T-helper 2 cell treated with Interferon-gamma antibody and Interleukin-4, amounts not matched to agents 5 μg/mL and 100 μg/mL, for 36 hours (primary cell): ENCODE data around the gene KLHL33.

Source experiments
- DNase-seq: peaks from one replicate; pipeline ENCODE4 v3.0.0; 2021; ENCODE audit warnings: low spot score
- H3K27ac Mint-ChIP-seq: one replicate; pipeline ENCODE4 v1.8.0; 2021; ENCODE audit warnings: mild to moderate bottlenecking, mixed read lengths
- H3K27me3 Mint-ChIP-seq: one replicate; pipeline ENCODE4 v1.8.0; 2021; ENCODE audit warnings: low read depth, mixed read lengths
- H3K36me3 Mint-ChIP-seq: one replicate; pipeline ENCODE4 v1.8.0; 2021; ENCODE audit warnings: low read depth, mixed read lengths
- H3K4me1 Mint-ChIP-seq: one replicate; pipeline ENCODE4 v1.8.0; 2021; ENCODE audit warnings: low read depth, mixed read lengths
- H3K4me3 Mint-ChIP-seq: one replicate; pipeline ENCODE4 v1.8.0; 2022; ENCODE audit warnings: mild to moderate bottlenecking, moderate library complexity, mixed read lengths
- H3K9me3 Mint-ChIP-seq: one replicate; pipeline ENCODE4 v1.8.0; 2021; ENCODE audit warnings: mixed read lengths

KLHL33 gene

DNA sequence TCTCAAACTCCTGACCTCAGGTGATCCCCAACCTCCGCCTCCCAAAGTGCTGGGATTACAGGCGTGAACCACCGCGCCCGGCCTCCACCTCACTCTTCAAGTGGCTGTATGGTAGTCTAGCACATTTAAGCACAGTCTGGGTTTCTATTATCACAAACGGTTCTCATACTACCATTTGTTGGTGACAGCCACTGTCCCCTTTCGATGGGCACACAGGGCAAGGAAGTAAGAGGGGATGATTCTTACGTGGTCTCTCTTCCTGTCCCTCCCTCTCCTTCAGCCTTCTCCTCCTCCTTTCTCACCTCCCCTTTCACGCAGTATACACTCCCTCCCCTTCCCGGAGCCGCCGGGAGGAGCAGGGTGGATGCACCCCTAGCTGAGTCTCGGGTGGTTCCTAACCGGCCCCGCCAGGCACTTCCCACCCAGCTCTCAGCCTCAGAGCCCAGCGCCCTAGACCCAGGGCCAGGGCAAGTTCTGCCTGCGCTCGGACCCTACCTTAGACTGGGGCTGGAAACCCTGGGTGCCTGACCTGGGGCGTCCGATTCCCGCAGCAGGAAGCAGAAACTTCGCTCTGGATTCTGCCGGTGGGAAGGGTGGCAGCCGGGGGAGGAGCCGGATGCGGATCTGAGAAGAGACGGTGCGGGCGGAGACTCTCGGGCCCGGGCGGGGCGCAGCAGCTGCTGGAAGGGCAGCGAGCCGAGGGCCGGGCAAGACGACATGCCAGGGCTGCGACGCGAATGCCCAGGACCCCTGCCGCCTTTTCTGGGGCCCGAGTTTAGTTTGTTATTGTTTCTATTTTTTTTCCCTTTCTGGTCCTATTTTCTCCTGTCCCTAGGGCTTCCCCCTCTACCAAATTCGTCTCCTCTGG is 22.9 kb downstream of the KLHL33 start, which contains the start of gene TEP1:
TSS of gene TEP1 (minus strand) at position 626 of the 868 bp plus-strand sequence. CDS start 5,062 bp downstream, outside the sequence.
- DNase-seq, result peak; percentile 74
- H3K4me3 Mint-ChIP-seq, result peak within 1 kb of the TSS; percentile 97
- H3K36me3 Mint-ChIP-seq, result peaks cover 2% of the 10 kb centered on the region
- H3K27me3 Mint-ChIP-seq, result no peaks in the 10 kb centered on the region
- no peaks in the 10 kb centered on the region for H3K9me3 Mint-ChIP-seq
- H3K27ac Mint-ChIP-seq, result peak within 1 kb of the TSS; percentile 94
- H3K4me1 Mint-ChIP-seq, result peaks cover 21% of the 10 kb centered on the region

DNA sequence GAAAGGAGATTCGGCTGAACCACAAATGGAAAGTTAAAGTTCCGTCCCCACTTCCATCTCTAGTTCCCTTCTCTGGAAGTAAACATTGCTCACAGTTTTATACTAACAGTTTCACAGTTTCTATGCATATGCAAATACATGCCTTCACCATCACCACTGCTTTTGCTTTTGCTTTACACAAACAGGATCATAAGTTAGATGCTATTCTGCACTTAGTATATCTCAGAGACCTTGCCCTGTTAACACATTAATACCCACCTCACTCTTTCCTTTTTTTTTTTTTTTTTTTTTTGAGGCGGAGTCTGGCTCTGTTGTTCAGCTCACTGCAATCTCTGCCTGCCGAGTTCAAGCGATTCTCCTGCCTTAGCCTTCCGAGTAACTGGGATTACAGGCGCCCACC is 23.6 kb downstream of the KLHL33 start:
- DNase-seq, result no peak
- H3K4me1 Mint-ChIP-seq, result peaks cover 21% of the 10 kb centered on the region
- no peaks in the 10 kb centered on the region for H3K27me3 Mint-ChIP-seq
- H3K4me3 Mint-ChIP-seq, result peak overlapping the region; percentile 97
- peaks cover 6% of the 10 kb centered on the region for H3K36me3 Mint-ChIP-seq
- H3K27ac Mint-ChIP-seq, result peak overlapping the region; percentile 94
- no peaks in the 10 kb centered on the region for H3K9me3 Mint-ChIP-seq

DNA sequence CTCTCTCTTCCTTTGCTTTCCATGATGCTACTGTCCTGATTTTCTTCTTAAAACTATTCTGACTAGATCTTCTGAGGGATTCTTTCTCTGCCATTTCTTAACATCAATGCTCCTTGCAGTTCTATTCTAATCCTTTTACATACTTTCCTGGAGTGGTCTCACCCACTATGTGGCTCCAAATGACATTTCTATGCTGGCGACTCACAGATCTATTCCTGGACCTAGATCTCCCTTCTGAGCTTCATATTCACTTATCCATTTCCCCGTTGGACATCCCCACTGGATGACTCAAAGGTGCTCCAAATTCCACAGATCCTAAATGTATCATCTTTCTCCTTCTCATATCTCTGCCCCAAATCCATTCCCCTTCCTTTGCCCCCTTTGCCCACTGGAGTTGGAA is 26.7 kb downstream of the KLHL33 start:
- H3K27ac Mint-ChIP-seq, result no peak overlapping the region
- peaks cover 21% of the 10 kb centered on the region for H3K4me1 Mint-ChIP-seq
- H3K9me3 Mint-ChIP-seq, result no peaks in the 10 kb centered on the region
- DNase-seq, result no peak
- H3K27me3 Mint-ChIP-seq, result no peaks in the 10 kb centered on the region
- peaks cover 30% of the 10 kb centered on the region for H3K36me3 Mint-ChIP-seq
- no peak overlapping the region for H3K4me3 Mint-ChIP-seq

DNA sequence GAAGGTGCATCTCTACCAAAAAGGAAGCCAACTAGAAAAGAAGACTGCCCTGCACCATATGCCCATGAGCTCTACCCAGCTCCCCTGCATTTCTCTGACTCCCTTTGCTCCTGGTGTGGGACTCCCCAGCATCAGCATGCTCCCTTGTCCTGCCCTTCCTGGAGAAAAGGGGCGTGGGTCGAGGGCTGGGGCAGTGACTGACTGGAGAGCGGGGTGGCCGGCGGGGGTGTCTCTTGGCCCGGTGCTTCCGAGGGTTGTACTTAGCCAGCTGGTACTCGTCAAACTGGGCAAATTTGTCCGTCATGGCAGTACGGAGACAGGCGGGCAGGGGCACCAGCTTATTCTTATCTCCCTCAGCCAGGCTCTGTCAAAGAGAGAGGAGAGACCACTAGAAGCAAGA is 32.4 kb downstream of the KLHL33 start:
- H3K4me1 Mint-ChIP-seq, result peaks cover 22% of the 10 kb centered on the region
- H3K4me3 Mint-ChIP-seq, result no peak overlapping the region
- no peak overlapping the region for H3K27ac Mint-ChIP-seq
- peaks cover 61% of the 10 kb centered on the region for H3K36me3 Mint-ChIP-seq
- no peak for DNase-seq
- H3K27me3 Mint-ChIP-seq, result no peaks in the 10 kb centered on the region
- no peaks in the 10 kb centered on the region for H3K9me3 Mint-ChIP-seq

DNA sequence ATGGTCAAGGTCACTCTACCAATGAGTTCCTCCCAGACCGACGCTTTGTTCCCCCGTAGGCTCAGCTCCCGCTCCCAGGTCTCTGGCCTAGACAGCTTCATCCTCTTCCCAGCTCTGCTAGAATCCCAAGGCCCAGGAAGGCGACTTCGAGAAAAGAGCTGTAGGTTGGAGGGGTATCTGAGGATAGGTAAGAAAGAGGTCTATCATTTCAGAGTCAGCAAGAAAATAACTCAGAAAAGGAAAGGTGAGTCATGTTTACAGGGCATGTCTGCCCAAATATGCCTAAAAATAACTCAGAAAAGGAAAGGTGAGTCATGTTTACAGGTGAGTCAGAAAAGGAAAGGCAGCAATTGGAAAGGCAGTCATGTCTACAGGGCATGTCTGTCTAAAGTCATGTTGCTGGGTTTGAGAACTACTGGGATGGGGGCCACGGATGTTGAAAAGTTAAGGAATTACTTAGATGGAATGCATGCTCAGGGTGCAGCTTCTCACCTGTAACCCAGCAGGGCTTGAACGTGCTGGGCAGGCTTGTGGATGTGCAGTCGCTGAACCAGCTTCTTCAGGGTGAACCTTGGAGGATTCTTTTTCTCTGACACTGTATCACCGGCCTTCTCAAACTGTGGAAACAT is 34.9 kb downstream of the KLHL33 start:
- H3K4me1 Mint-ChIP-seq, result peaks cover 18% of the 10 kb centered on the region
- peak; percentile 11 for DNase-seq
- no peak overlapping the region for H3K4me3 Mint-ChIP-seq
- H3K9me3 Mint-ChIP-seq, result no peaks in the 10 kb centered on the region
- H3K27ac Mint-ChIP-seq, result peak overlapping the region; percentile 54
- no peaks in the 10 kb centered on the region for H3K27me3 Mint-ChIP-seq
- H3K36me3 Mint-ChIP-seq, result peaks cover 47% of the 10 kb centered on the region

DNA sequence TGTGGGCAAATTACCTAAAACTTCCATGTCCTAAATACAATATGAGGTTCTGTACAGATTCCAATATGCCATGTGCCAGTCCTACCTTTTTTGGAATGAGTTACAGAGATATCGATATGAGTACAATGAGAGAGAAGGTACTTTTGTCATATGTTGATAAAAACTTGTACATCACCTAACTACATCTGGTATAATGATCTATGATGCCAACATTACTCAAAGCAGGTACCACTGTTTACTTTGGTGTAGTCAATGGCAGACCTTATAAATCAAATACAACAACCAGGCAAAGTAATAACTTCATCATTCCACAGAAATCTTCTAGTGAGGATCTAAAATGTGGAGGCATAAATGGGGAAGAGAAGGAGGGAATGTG is 35.4 kb downstream of the KLHL33 start:
- no peaks in the 10 kb centered on the region for H3K9me3 Mint-ChIP-seq
- peaks cover 47% of the 10 kb centered on the region for H3K36me3 Mint-ChIP-seq
- DNase-seq, result no peak
- H3K27me3 Mint-ChIP-seq, result no peaks in the 10 kb centered on the region
- H3K27ac Mint-ChIP-seq, result peak overlapping the region; percentile 54
- H3K4me3 Mint-ChIP-seq, result no peak overlapping the region
- H3K4me1 Mint-ChIP-seq, result peaks cover 18% of the 10 kb centered on the region

DNA sequence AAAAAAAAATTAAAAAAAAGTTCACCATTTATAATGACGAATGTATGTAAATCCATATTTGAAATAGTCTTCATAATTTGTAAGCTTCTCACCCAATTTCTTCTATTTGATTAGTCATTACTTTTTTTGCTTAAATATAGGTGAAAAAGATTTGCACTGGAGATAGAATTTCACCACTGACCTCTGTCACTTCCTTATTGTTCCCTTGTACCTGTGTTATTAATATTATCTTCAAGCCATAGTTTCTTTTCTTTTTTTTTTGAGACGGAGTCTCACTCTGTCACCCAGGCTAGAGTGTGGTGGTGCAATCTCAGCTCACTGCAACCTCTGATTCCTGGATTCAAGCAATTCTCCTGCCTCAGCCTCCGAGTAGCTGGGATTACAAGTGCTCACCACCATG is 38.5 kb downstream of the KLHL33 start:
- H3K4me1 Mint-ChIP-seq, result peaks cover 15% of the 10 kb centered on the region
- no peak for DNase-seq
- no peaks in the 10 kb centered on the region for H3K27me3 Mint-ChIP-seq
- no peak overlapping the region for H3K4me3 Mint-ChIP-seq
- no peaks in the 10 kb centered on the region for H3K9me3 Mint-ChIP-seq
- no peak overlapping the region for H3K27ac Mint-ChIP-seq
- peaks cover 35% of the 10 kb centered on the region for H3K36me3 Mint-ChIP-seq

DNA sequence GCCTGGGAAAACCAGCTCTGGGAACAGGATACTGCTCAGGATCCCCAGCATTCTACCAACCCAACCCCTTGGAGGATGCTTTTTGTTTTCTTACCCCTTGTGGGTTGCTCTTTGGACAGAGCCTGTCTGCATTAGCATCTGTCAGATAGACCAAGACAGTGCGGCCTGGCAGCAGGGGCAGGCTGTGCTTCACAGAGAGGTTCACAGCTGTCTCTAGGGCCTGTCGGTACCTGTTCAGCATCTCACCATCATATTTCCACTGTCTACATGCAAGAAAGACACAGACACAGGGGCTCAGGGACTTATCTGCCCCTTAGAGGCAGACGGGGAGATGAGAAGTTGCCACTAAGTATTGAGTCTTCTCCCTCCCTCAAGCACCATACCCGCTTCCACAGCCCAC is 44.5 kb downstream of the KLHL33 start:
- H3K27me3 Mint-ChIP-seq, result no peaks in the 10 kb centered on the region
- no peak for DNase-seq
- H3K36me3 Mint-ChIP-seq, result peaks cover 43% of the 10 kb centered on the region
- no peak overlapping the region for H3K27ac Mint-ChIP-seq
- no peaks in the 10 kb centered on the region for H3K4me1 Mint-ChIP-seq
- H3K4me3 Mint-ChIP-seq, result no peak overlapping the region
- H3K9me3 Mint-ChIP-seq, result no peaks in the 10 kb centered on the region

DNA sequence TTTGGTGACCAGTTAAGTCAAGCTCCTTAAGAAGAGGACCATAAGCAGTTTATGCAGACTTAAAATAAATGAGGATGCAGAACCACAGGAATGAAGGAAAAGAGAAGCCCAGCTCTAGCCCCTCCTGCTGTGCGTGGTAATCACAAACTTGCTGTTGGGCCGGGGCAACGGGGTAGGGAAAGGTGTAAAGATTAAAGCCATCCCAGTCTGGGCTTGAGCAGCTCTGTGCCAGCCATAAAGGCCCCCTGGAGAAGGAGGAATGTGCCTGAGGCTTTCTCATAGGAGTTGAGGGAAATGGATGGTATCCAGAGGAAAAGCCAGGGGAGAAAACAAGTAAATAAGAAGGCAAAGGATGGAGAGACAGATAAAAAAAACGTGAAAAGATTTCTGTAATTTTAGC is 47.8 kb downstream of the KLHL33 start:
- H3K4me1 Mint-ChIP-seq, result no peaks in the 10 kb centered on the region
- no peak for DNase-seq
- peaks cover 45% of the 10 kb centered on the region for H3K36me3 Mint-ChIP-seq
- H3K27me3 Mint-ChIP-seq, result no peaks in the 10 kb centered on the region
- H3K9me3 Mint-ChIP-seq, result no peaks in the 10 kb centered on the region
- no peak overlapping the region for H3K27ac Mint-ChIP-seq
- no peak overlapping the region for H3K4me3 Mint-ChIP-seq

DNA sequence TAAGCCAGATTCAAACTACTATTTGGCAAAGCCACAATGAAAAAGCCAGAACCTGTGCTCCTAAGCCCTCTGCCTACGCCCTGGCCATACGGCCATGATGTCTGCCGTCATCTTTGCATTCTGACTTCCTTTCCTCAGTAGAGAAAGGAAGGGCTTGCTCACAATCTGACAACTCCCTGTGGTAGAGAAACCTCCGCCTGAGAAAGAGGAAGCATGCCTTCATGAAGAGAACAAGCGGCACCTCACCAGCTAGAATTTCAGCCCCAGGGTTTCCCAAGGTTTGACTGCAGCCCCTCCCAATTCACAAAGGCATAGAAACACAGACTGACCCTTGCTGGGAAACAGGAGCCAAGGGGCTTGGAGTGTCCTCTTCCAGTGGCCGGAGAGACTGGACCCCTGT is 48.4 kb downstream of the KLHL33 start:
- Mint-ChIP-seq H3K9me3 (no peaks in the 10 kb centered on the region), H3K4me1 (no peaks in the 10 kb centered on the region), H3K27me3 (no peaks in the 10 kb centered on the region), H3K4me3 (no peak overlapping the region), H3K36me3 (peaks cover 49% of the 10 kb centered on the region), H3K27ac (no peak overlapping the region)
- DNase-seq, result no peak

DNA sequence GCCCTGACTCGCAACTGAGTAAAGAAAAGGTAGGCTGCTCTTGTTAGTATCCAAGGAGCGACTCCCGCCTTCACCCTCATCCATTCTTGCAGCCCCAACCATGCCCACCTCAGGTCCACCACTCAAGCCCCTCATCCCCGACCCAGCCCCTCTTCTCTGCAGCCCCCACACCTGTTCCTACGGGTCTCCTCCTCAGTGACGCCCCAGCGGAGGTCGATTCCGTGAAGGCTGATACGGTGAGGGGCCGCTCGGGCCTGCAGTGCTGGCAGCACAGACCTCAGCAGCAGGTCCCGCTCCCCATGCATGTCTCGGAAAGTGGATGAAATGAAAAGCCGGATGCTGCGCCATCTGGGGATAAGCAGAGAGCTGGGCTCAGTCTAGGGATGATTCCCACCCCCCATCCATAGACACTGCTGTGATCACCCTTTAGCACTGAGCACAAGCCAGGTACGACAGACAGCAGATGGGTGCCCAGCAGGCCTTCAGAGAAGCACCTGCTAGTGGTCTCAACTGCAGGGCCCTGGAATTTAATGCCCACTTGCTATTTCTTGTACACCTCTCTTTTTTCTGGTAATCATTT is 49.6 kb downstream of the KLHL33 start:
- Mint-ChIP-seq H3K4me1 (no peaks in the 10 kb centered on the region), H3K9me3 (no peaks in the 10 kb centered on the region), H3K27me3 (no peaks in the 10 kb centered on the region), H3K4me3 (no peak overlapping the region), H3K27ac (no peak overlapping the region), H3K36me3 (peaks cover 51% of the 10 kb centered on the region)
- DNase-seq, result no peak

DNA sequence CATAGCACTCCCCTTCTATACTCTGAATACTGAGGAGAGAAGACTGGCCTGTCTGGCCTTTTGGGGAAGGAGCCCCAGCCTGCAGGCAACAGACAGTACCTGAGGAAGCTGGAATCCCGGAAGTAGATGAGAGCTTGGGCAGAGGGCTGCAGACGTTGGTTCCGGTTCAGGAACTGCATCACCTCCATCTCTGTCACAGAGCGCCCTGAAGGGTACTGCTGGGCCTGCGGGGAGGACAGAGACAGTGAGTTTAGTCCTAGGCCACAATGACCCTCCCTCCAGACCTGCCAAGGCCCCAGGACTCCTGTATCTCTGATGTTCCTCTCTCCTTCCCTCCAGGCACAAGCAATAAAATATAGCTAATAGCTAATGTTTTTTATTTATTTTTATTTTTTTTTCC is 51.1 kb downstream of the KLHL33 start:
- H3K27me3 Mint-ChIP-seq, result no peaks in the 10 kb centered on the region
- H3K9me3 Mint-ChIP-seq, result no peaks in the 10 kb centered on the region
- H3K36me3 Mint-ChIP-seq, result peaks cover 56% of the 10 kb centered on the region
- no peak overlapping the region for H3K4me3 Mint-ChIP-seq
- no peak for DNase-seq
- H3K27ac Mint-ChIP-seq, result no peak overlapping the region
- H3K4me1 Mint-ChIP-seq, result no peaks in the 10 kb centered on the region

DNA sequence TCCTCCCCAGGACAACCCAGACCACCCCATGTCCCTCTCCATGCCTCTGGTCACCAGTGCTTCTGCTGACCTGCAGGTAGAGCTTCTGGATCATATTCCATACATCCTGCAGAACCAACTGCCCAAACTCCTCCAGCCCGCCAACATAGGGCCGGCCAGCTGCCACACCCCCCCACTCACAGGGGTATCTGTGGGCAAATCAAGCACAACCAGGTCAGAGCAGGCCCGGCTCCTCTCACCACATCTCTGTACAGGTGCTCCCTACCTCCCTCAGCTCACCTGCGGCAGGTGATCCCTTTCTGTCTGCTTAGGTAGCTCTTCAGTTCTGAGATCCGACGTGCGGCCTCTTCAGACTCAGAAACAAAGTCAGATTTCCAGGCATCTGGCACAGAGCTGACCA is 51.6 kb downstream of the KLHL33 start:
- no peaks in the 10 kb centered on the region for H3K4me1 Mint-ChIP-seq
- no peak overlapping the region for H3K4me3 Mint-ChIP-seq
- DNase-seq, result no peak
- peaks cover 58% of the 10 kb centered on the region for H3K36me3 Mint-ChIP-seq
- H3K9me3 Mint-ChIP-seq, result no peaks in the 10 kb centered on the region
- no peaks in the 10 kb centered on the region for H3K27me3 Mint-ChIP-seq
- peak overlapping the region; percentile 20 for H3K27ac Mint-ChIP-seq

DNA sequence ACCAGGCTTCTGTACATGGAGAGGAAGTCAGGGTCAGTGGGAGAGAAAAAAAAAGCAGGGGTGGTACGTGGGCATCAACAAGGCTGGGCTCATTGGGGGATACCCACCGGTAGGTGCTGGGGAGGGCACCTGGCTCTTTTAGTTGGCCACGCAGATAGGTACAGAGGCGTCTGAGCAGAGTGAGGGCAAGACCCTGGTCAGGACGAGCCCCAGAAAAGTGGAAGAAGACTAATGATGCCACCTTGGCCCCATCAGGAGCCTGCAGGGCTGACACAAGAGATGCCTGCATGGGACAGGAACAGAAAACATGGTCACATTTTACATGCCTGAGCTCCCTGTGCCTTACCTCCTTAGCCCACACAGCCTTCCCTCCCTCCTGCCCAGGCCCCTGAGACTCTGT is 52.3 kb downstream of the KLHL33 start:
- no peak overlapping the region for H3K4me3 Mint-ChIP-seq
- H3K27me3 Mint-ChIP-seq, result no peaks in the 10 kb centered on the region
- H3K36me3 Mint-ChIP-seq, result peaks cover 58% of the 10 kb centered on the region
- no peaks in the 10 kb centered on the region for H3K4me1 Mint-ChIP-seq
- no peaks in the 10 kb centered on the region for H3K9me3 Mint-ChIP-seq
- no peak overlapping the region for H3K27ac Mint-ChIP-seq
- no peak for DNase-seq
